Fibroblast of villous mesenchyme (primary cell): Measurements from ENCODE around the gene SLC30A7. TPM values are rescaled to one million over a fixed set of nuclear protein-coding genes. Genes with fewer than 3 reads are reported as not detected.

Experiments used
- DNase-seq: peaks from one replicate; pipeline ENCODE4 v3.0.0-alpha.2; 2010; ENCODE audit warnings: low read depth
- H3K4me3 ChIP-seq: 2 replicates; pipeline ENCODE4 v1.5.1; 2011; ENCODE audit warnings: low read depth, mild to moderate bottlenecking, low read length
- CTCF ChIP-seq: IDR thresholded peaks from 2 replicates; pipeline ENCODE4 v1.5.1; 2012; ENCODE audit warnings: low read depth, mild to moderate bottlenecking, low read length; ENCODE audit not compliant: insufficient read depth
- total RNA-seq: library from RNA; depleted of rRNA; stranded (reverse); fragments of >200 nt; gene quantifications from 2 replicates; pipeline ENCODE4 v1.2.3, GENCODE V29; 2012

Gene SLC30A7
- total RNA-seq, 1 donor: 90.7 TPM

- DNase-seq: no peak
- no peak for TF ChIP-seq CTCF
Measured at GRCh38 chr1:100891380-100891779, 4.5 kb upstream of the SLC30A7 start.

GRCh38 chr1:100892554-100892953 lies 3.3 kb upstream of the SLC30A7 start:
- H3K4me3 ChIP-seq: no peak overlapping the region
- no peak for TF ChIP-seq CTCF
- DNase-seq: no peak

More at GRCh38 chr1:100891380-100891779, 4.5 kb upstream of the SLC30A7 start:
- no peak overlapping the region for H3K4me3 ChIP-seq

GRCh38 chr1:100893718-100894117 lies 2.2 kb upstream of the SLC30A7 start:
- no peak for TF ChIP-seq CTCF
- DNase-seq: no peak
- H3K4me3 ChIP-seq: peak overlapping the region; percentile 98

GRCh38 chr1:100894603-100895539 lies 1.0 kb upstream of the SLC30A7 start, which contains the start of gene EXTL2:
Gene EXTL2, minus strand, starts transcription at chr1:100894842. Its CDS starts 6,085 bp downstream, at chr1:100888757.
- H3K4me3 ChIP-seq: peak within 1 kb of the TSS; percentile 98
- peak; percentile 78 for DNase-seq
- no peak for TF ChIP-seq CTCF

GRCh38 chr1:100896481-100896982 lies 642 bp downstream of the SLC30A7 start:
- peak overlapping the region; percentile 98 for H3K4me3 ChIP-seq
- no peak for TF ChIP-seq CTCF
- peak; percentile 71 for DNase-seq

GRCh38 chr1:100902365-100902764 lies 6.5 kb downstream of the SLC30A7 start:
- no peak for TF ChIP-seq CTCF
- DNase-seq: no peak

More at GRCh38 chr1:100902365-100902764, 6.5 kb downstream of the SLC30A7 start:
- no peak overlapping the region for H3K4me3 ChIP-seq
